GM21390 (cell line): ENCODE results near the gene CLEC3B.
"Not testable (repeated sequence)": the region's sequence is repeated elsewhere in the genome, so short reads cannot be mapped to it uniquely, and the experiment has no call there.

ENCODE experiments used
- ATAC-seq: cut with Tn5 transposase; IDR thresholded peaks from one replicate; pipeline ENCODE4 v1.9.1; 2021; ENCODE audit not compliant: unreplicated experiment

The CLEC3B gene

GRCh38 chr3:45064512-45065372, 38.6 kb downstream of the CLEC3B start:
- ATAC-seq, result no peak

- no peak for ATAC-seq
Measured at GRCh38 chr3:45065373-45065720, 39.2 kb downstream of the CLEC3B start.

GRCh38 chr3:45066109-45066801, 40.2 kb downstream of the CLEC3B start:
- ATAC-seq, result no peak

GRCh38 chr3:45067486-45067885, 41.4 kb downstream of the CLEC3B start:
- no peak for ATAC-seq

- no peak for ATAC-seq
Measured at GRCh38 chr3:45067941-45068340, 41.8 kb downstream of the CLEC3B start.

GRCh38 chr3:45071075-45071474, 45.0 kb downstream of the CLEC3B start:
- no peak for ATAC-seq

- no peak for ATAC-seq
Measured at GRCh38 chr3:45075821-45076625, 49.9 kb downstream of the CLEC3B start.

- ATAC-seq, result not testable (repeated sequence)
Measured at GRCh38 chr3:45078256-45078655, 52.2 kb downstream of the CLEC3B start.

- no peak for ATAC-seq
Measured at GRCh38 chr3:45078910-45079522, 52.9 kb downstream of the CLEC3B start.

- no peak for ATAC-seq
Measured at GRCh38 chr3:45079715-45080114, 53.6 kb downstream of the CLEC3B start.

GRCh38 chr3:45080824-45081223, 54.7 kb downstream of the CLEC3B start:
- no peak for ATAC-seq

GRCh38 chr3:45081506-45082141, 55.5 kb downstream of the CLEC3B start:
- no peak for ATAC-seq

GRCh38 chr3:45082142-45082538, 56.0 kb downstream of the CLEC3B start:
- no peak for ATAC-seq

GRCh38 chr3:45083023-45083422, 56.9 kb downstream of the CLEC3B start:
- ATAC-seq, result no peak

GRCh38 chr3:45084361-45084760, 58.3 kb downstream of the CLEC3B start:
- ATAC-seq, result no peak

GRCh38 chr3:45084820-45085816, 59.0 kb downstream of the CLEC3B start:
- no peak for ATAC-seq
